HepG2 (cell line): ENCODE results near the gene SLC25A47. TPM values are rescaled to one million over a fixed set of nuclear protein-coding genes. Genes with fewer than 3 reads are reported as not detected.

Experiments used
- ETV5 ChIP-seq: IDR thresholded peaks from 2 replicates; pipeline ENCODE4 v1.6.1; 2018; ENCODE audit warnings: missing biosample characterization, missing genetic modification reagents, inconsistent platforms, borderline replicate concordance
- NRL ChIP-seq: sonication (generic); formaldehyde crosslinking; IDR thresholded peaks from 2 replicates; pipeline ENCODE4 v1.5.0; 2020; ENCODE audit warnings: missing genetic modification reagents, mild to moderate bottlenecking, moderate library complexity, borderline replicate concordance
- PCBP1 ChIP-seq: fragments of 200-400 bp; formaldehyde crosslinking; IDR thresholded peaks from 2 replicates; pipeline ENCODE4 v1.6.1; 2017; ENCODE audit warnings: mild to moderate bottlenecking, low read depth, low read length, borderline replicate concordance
- POGZ ChIP-seq: sonication (generic); formaldehyde crosslinking; IDR thresholded peaks from 2 replicates; pipeline ENCODE4 v1.4.0; 2020; ENCODE audit warnings: mild to moderate bottlenecking, missing genetic modification reagents
- REL ChIP-seq: sonication (generic); formaldehyde crosslinking; conservative IDR thresholded peaks from 2 replicates; pipeline ENCODE4 v1.8.0; 2022; ENCODE audit warnings: mild to moderate bottlenecking, missing genetic modification reagents, moderate library complexity
- SALL1 ChIP-seq: sonication (generic); formaldehyde crosslinking; IDR thresholded peaks from 2 replicates; pipeline ENCODE4 v1.8.0; 2022; ENCODE audit warnings: mild to moderate bottlenecking, missing genetic modification reagents
- SOX5 ChIP-seq: IDR thresholded peaks from 2 replicates; pipeline ENCODE4 v1.6.1; 2016; ENCODE audit warnings: borderline replicate concordance
- ZNF451 ChIP-seq: sonication (generic); formaldehyde crosslinking; IDR thresholded peaks from 2 replicates; pipeline ENCODE4 v1.5.0; 2020; ENCODE audit warnings: mild to moderate bottlenecking, missing genetic modification reagents
- ZNF607 ChIP-seq: sonication (generic); formaldehyde crosslinking; IDR thresholded peaks from 2 replicates; pipeline ENCODE4 v1.5.1; 2020; ENCODE audit warnings: missing genetic modification reagents, mild to moderate bottlenecking, borderline replicate concordance
- polyA plus RNA-seq, 8 experiments: library from polyadenylated mRNA; depleted of rRNA in 3 of 8; stranded (reverse) in 7 of 8; unstranded in 1 of 8; fragments of >200 nt; fragmentation: Illumina TruSeq in 4 of 8; extraction: Trizol in 4 of 8; gene quantifications; 2 replicates each; pipeline versions ENCODE4 v1.2.1 to v1.2.3, GENCODE V29; 2011 to 2016; ENCODE audit warnings: low read depth in 4 of 8, missing spikeins in 1 of 8, mixed read lengths in 1 of 8; ENCODE audit not compliant: insufficient read depth in 1 of 8
- total RNA-seq, 5 experiments: library from RNA; depleted of rRNA; stranded (reverse); fragments of >200 nt; fragmentation: Illumina TruSeq; extraction: Trizol; gene quantifications; 2 replicates each; pipeline ENCODE4 v1.2.3, GENCODE V29; 2016; ENCODE audit warnings: low read depth in 1 of 5
- TF ChIP-seq, protein P1 (sequence below): sonication (generic); formaldehyde crosslinking; IDR thresholded peaks from 2 replicates; pipeline ENCODE4 v1.4.0; 2020; ENCODE audit warnings: mild to moderate bottlenecking, missing genetic modification reagents
- TF ChIP-seq, protein P2 (sequence below): sonication (generic); formaldehyde crosslinking; conservative IDR thresholded peaks from 2 replicates; pipeline ENCODE4 v1.4.0; 2020; ENCODE audit warnings: mild to moderate bottlenecking, missing genetic modification reagents, moderate library complexity
- TF ChIP-seq, protein P3 (sequence below): sonication (generic); formaldehyde crosslinking; IDR thresholded peaks from 2 replicates; pipeline ENCODE4 v1.5.1; 2020; ENCODE audit warnings: mild to moderate bottlenecking, missing genetic modification reagents, moderate library complexity

The SLC25A47 gene
- total and polyA plus RNA-seq, 2 of the 13 experiments (the other 11 are each of a cell fraction or from before 2014, with no cell fraction given): 1.0 to 1.7 TPM

DNA sequence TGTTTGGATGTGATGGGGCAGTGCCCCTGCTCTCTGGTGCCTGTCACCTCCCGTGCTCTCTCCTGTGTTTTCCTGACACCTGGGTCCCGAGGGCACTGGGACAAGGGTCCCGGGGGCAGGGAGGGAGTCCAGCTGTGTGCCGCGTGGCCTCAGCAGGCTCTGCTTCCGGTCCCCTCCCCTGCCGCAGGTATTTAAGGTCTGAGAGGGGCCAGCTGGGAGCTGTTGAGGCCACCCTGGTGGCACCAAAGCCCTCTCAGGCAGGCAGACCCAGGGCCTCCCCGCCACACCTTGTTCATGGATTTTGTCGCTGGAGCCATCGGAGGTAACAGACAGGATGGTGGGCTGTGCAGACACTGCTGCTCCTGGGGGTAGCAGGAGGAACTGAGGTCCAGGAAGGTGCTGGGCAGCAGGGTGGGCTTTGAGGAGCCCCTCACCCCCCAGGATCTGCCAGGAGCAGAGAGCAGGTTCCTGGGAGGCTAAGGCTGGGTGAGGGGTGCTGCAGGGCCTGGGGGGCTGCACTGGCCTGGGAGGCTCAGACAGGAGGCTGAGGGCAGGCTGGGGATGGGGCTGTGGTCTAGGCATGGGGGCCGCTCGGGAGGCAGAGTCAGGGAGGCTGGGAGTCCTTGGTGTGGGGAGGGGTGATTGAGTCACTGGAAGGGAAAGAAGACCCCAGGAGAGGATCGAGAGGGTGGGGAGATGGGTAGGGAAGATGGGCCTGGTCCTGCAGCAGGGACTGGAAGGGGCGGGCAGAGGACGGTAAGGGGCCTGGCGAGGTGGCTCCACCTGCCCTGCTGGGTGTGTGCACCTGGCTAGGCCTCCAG is at the start of gene SLC25A47 (continued):
- TF ChIP-seq, protein P1, sequence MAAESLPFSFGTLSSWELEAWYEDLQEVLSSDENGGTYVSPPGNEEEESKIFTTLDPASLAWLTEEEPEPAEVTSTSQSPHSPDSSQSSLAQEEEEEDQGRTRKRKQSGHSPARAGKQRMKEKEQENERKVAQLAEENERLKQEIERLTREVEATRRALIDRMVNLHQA (CRISPR knock-in tag): no peak
- TF ChIP-seq POGZ (CRISPR knock-in tag): peak; percentile 14; the same call in 1 of the 2 replicates
- TF ChIP-seq, protein P2, sequence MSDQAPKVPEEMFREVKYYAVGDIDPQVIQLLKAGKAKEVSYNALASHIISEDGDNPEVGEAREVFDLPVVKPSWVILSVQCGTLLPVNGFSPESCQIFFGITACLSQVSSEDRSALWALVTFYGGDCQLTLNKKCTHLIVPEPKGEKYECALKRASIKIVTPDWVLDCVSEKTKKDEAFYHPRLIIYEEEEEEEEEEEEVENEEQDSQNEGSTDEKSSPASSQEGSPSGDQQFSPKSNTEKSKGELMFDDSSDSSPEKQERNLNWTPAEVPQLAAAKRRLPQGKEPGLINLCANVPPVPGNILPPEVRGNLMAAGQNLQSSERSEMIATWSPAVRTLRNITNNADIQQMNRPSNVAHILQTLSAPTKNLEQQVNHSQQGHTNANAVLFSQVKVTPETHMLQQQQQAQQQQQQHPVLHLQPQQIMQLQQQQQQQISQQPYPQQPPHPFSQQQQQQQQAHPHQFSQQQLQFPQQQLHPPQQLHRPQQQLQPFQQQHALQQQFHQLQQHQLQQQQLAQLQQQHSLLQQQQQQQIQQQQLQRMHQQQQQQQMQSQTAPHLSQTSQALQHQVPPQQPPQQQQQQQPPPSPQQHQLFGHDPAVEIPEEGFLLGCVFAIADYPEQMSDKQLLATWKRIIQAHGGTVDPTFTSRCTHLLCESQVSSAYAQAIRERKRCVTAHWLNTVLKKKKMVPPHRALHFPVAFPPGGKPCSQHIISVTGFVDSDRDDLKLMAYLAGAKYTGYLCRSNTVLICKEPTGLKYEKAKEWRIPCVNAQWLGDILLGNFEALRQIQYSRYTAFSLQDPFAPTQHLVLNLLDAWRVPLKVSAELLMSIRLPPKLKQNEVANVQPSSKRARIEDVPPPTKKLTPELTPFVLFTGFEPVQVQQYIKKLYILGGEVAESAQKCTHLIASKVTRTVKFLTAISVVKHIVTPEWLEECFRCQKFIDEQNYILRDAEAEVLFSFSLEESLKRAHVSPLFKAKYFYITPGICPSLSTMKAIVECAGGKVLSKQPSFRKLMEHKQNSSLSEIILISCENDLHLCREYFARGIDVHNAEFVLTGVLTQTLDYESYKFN: peak; percentile 61
- TF ChIP-seq, protein P3, sequence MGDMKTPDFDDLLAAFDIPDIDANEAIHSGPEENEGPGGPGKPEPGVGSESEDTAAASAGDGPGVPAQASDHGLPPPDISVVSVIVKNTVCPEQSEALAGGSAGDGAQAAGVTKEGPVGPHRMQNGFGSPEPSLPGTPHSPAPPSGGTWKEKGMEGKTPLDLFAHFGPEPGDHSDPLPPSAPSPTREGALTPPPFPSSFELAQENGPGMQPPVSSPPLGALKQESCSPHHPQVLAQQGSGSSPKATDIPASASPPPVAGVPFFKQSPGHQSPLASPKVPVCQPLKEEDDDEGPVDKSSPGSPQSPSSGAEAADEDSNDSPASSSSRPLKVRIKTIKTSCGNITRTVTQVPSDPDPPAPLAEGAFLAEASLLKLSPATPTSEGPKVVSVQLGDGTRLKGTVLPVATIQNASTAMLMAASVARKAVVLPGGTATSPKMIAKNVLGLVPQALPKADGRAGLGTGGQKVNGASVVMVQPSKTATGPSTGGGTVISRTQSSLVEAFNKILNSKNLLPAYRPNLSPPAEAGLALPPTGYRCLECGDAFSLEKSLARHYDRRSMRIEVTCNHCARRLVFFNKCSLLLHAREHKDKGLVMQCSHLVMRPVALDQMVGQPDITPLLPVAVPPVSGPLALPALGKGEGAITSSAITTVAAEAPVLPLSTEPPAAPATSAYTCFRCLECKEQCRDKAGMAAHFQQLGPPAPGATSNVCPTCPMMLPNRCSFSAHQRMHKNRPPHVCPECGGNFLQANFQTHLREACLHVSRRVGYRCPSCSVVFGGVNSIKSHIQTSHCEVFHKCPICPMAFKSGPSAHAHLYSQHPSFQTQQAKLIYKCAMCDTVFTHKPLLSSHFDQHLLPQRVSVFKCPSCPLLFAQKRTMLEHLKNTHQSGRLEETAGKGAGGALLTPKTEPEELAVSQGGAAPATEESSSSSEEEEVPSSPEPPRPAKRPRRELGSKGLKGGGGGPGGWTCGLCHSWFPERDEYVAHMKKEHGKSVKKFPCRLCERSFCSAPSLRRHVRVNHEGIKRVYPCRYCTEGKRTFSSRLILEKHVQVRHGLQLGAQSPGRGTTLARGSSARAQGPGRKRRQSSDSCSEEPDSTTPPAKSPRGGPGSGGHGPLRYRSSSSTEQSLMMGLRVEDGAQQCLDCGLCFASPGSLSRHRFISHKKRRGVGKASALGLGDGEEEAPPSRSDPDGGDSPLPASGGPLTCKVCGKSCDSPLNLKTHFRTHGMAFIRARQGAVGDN (CRISPR knock-in tag): peak; percentile 86
- no peak for TF ChIP-seq NRL (CRISPR knock-in tag)
- 0 out of 2 replicates have a peak, but pooled peaks have one; percentile 12 for TF ChIP-seq ZNF451 (CRISPR knock-in tag)
- TF ChIP-seq PCBP1: peak; percentile 24; the same call in 1 of the 2 replicates
- peak; percentile 74 for TF ChIP-seq ZNF607 (CRISPR knock-in tag)
- peak; percentile 84 for TF ChIP-seq SALL1
- TF ChIP-seq SOX5: peak; percentile 20; the same call in 1 of the 2 replicates
- TF ChIP-seq ETV5 (CRISPR knock-in tag): peak; percentile 88; the same call in 1 of the 2 replicates
- TF ChIP-seq REL (CRISPR knock-in tag): no peak
